Right cardiac atrium (tissue), 5 donors: ENCODE data around the gene ZBTB20. TPM values are rescaled to one million over a fixed set of nuclear protein-coding genes. Genes with fewer than 3 reads are reported as not detected.
"Not testable (repeated sequence)": the region's sequence is repeated elsewhere in the genome, so short reads cannot be mapped to it uniquely, and the experiment has no call there.

ENCODE experiments used
- ATAC-seq, 2 donors: fragments of 200-7000 bp; cut with Tn5 transposase; one replicate each; pipeline versions ENCODE4 v1.8.0 to v1.9.1; 2020; ENCODE audit warnings: moderate library complexity in 2 of 2, mild to moderate bottlenecking in 1 of 2
- DNase-seq, 3 donors: peaks; one replicate each; pipeline ENCODE4 v3.0.0-alpha.2; 2020
- H3K27ac ChIP-seq: one replicate; pipeline ENCODE4 v1.5.1; 2013; ENCODE audit warnings: mild to moderate bottlenecking, low read length, control low read depth, moderate library complexity
- H3K27me3 ChIP-seq: one replicate; pipeline ENCODE4 v1.6.1; 2013; ENCODE audit not compliant: control insufficient read depth, insufficient read depth
- H3K4me1 ChIP-seq: one replicate; pipeline ENCODE4 v1.6.1; 2013; ENCODE audit warnings: low read length; ENCODE audit not compliant: control insufficient read depth, insufficient read depth
- H3K4me3 ChIP-seq: one replicate; pipeline ENCODE4 v1.5.1; 2013; ENCODE audit warnings: low read length, control low read depth
- H3K9me3 ChIP-seq: one replicate; pipeline ENCODE4 v1.6.1; 2013; ENCODE audit warnings: low read length; ENCODE audit not compliant: control insufficient read depth
- WGBS: extraction: QIAGEN DNeasy Blood & Tissue Kit; methylation state at CpG from one replicate; pipeline ENCODE4 v1.1.7; 2013; 5-methylcytosine and 5-hydroxymethylcytosine counted together
- intact Hi-C, 4 donors: fragments of 100-400 bp; cut with DNase I; formaldehyde crosslinking; loops; one replicate each; pipeline versions ENCODE4 v1.11.0 to v1.14.0; 2022 to 2023
- polyA plus RNA-seq: library from polyadenylated mRNA; stranded (reverse); fragments of 200-250 nt; gene quantifications from one replicate; pipeline ENCODE4 v1.2.3, GENCODE V29; 2013
- total RNA-seq, 4 donors: library from RNA; stranded (reverse); fragmentation: NEBNext Ultra II Directional; extraction: Animal tissue kit (Norgen Biotek cat#: 25700); gene quantifications; one replicate each; pipeline ENCODE4 v1.2.1, GENCODE V29; 2021
- donor health status: healthy with polysubstance abuse.
- donor health status: DM: no; HTN: yes; CAD: no.
- donor health status: DM: no; HTN: no; CAD: no.
- donor health status: DM: no; HTN: yes; CAD: no; lungs with severe emphysema.
- donor health status: DM: yes; HTN: yes; CAD: no.

The ZBTB20 gene
- total and polyA plus RNA-seq, 5 donors: 6.5 to 87.9 (median 75.5) TPM

GRCh38 chr3:114823061-114823460 is 324.0 kb downstream of the ZBTB20 start:
- Histone ChIP-seq H3K27ac (no peak overlapping the region), H3K4me1 (no peaks in the 10 kb centered on the region), H3K27me3 (no peaks in the 10 kb centered on the region), H3K9me3 (no peaks in the 10 kb centered on the region), H3K4me3 (no peak overlapping the region)
- DNase-seq (no peak), ATAC-seq (no peak)
- intact Hi-C loops: no loop called here

GRCh38 chr3:114816052-114816451 is 331.0 kb downstream of the ZBTB20 start:
- intact Hi-C loops: no loop called here
- H3K27ac ChIP-seq: no peak overlapping the region
- no peaks in the 10 kb centered on the region for H3K4me1 ChIP-seq
- no peaks in the 10 kb centered on the region for H3K27me3 ChIP-seq
- no peak overlapping the region for H3K4me3 ChIP-seq
- 65% methylated on average over 2 of the region's 2 CpGs for WGBS
- ATAC-seq (no peak), DNase-seq (no peak)
- no peaks in the 10 kb centered on the region for H3K9me3 ChIP-seq

GRCh38 chr3:114812541-114813238 is 334.4 kb downstream of the ZBTB20 start:
- H3K4me3 ChIP-seq, H3K4me1 ChIP-seq, H3K9me3 ChIP-seq, H3K27me3 ChIP-seq, intact Hi-C loops, ATAC-seq, H3K27ac ChIP-seq: not testable (repeated sequence)
- peak; percentile 10 to 38 (median 26) for DNase-seq
- 92% methylated on average over 49 of the region's 49 CpGs for WGBS

- WGBS: 85% methylated on average over 5 of the region's 5 CpGs
- DNase-seq (no peak), ATAC-seq (no peak)
- no peaks in the 10 kb centered on the region for H3K27me3 ChIP-seq
- H3K9me3 ChIP-seq: no peaks in the 10 kb centered on the region
- H3K4me1 ChIP-seq: no peaks in the 10 kb centered on the region
- intact Hi-C loops: no loop called here
- H3K27ac ChIP-seq: no peak overlapping the region
- H3K4me3 ChIP-seq: no peak overlapping the region
Observed at GRCh38 chr3:114809668-114810413, 337.2 kb downstream of the ZBTB20 start.

- Histone ChIP-seq H3K27me3 (no peaks in the 10 kb centered on the region), H3K4me3 (no peak overlapping the region), H3K27ac (no peak overlapping the region), H3K4me1 (no peaks in the 10 kb centered on the region), H3K9me3 (no peaks in the 10 kb centered on the region)
- ATAC-seq: no peak
- DNase-seq: no peak
- intact Hi-C loops: no loop called here
- WGBS: 78% methylated on average over 1 of the region's 1 CpG
Observed at GRCh38 chr3:114804099-114804498, 343.0 kb downstream of the ZBTB20 start.

- Histone ChIP-seq H3K9me3 (no peaks in the 10 kb centered on the region), H3K4me3 (no peak overlapping the region), H3K4me1 (no peaks in the 10 kb centered on the region), H3K27ac (no peak overlapping the region), H3K27me3 (no peaks in the 10 kb centered on the region)
- peak in 1 of 2 donors; percentile 37 for ATAC-seq
- intact Hi-C loops: no loop called here
- DNase-seq: no peak
- 79% methylated on average over 5 of the region's 5 CpGs for WGBS
Observed at GRCh38 chr3:114803042-114803695, 343.9 kb downstream of the ZBTB20 start.

- Histone ChIP-seq H3K4me3 (no peak overlapping the region), H3K9me3 (no peaks in the 10 kb centered on the region), H3K4me1 (no peaks in the 10 kb centered on the region), H3K27me3 (no peaks in the 10 kb centered on the region), H3K27ac (no peak overlapping the region)
- intact Hi-C loops: no loop called here
- no peak for ATAC-seq
- WGBS: 81% methylated on average over 5 of the region's 5 CpGs
- DNase-seq: no peak
Observed at GRCh38 chr3:114800272-114801031, 346.6 kb downstream of the ZBTB20 start.

GRCh38 chr3:114799816-114800215 is 347.3 kb downstream of the ZBTB20 start:
- Histone ChIP-seq H3K27ac (no peak overlapping the region), H3K27me3 (no peaks in the 10 kb centered on the region), H3K4me3 (no peak overlapping the region), H3K9me3 (no peaks in the 10 kb centered on the region), H3K4me1 (no peaks in the 10 kb centered on the region)
- DNase-seq: no peak
- intact Hi-C loops: no loop called here
- 94% methylated on average over 4 of the region's 4 CpGs for WGBS
- ATAC-seq: no peak

- H3K9me3 ChIP-seq: no peaks in the 10 kb centered on the region
- ATAC-seq: no peak
- no peak for DNase-seq
- no peaks in the 10 kb centered on the region for H3K4me1 ChIP-seq
- no peaks in the 10 kb centered on the region for H3K27me3 ChIP-seq
- intact Hi-C loops: no loop called here
- no peak overlapping the region for H3K4me3 ChIP-seq
- no peak overlapping the region for H3K27ac ChIP-seq
Observed at GRCh38 chr3:114796796-114797195, 350.3 kb downstream of the ZBTB20 start.

- intact Hi-C loops: no loop called here
- H3K4me3 ChIP-seq: no peak overlapping the region
- 96% methylated on average over 2 of the region's 2 CpGs for WGBS
- ATAC-seq (no peak), DNase-seq (no peak)
- H3K9me3 ChIP-seq: no peaks in the 10 kb centered on the region
- H3K27me3 ChIP-seq: no peaks in the 10 kb centered on the region
- H3K4me1 ChIP-seq: no peaks in the 10 kb centered on the region
- no peak overlapping the region for H3K27ac ChIP-seq
Observed at GRCh38 chr3:114794894-114795630, 352.0 kb downstream of the ZBTB20 start.
